WTC11 (cell line): ENCODE results near the gene PKP3.

Experiments
- USF1 ChIP-seq: sonication (generic); formaldehyde crosslinking; IDR thresholded peaks from 2 replicates; pipeline ENCODE4 v1.8.0; 2022; ENCODE audit warnings: mild to moderate bottlenecking, missing genetic modification reagents
- ZBTB43 ChIP-seq: sonication (generic); formaldehyde crosslinking; IDR thresholded peaks from 2 replicates; pipeline ENCODE4 v1.8.1; 2023; ENCODE audit warnings: mild to moderate bottlenecking, missing genetic modification reagents

- no peak for TF ChIP-seq USF1 (CRISPR knock-in tag)
- no peak for TF ChIP-seq ZBTB43 (CRISPR knock-in tag)
Measured at GRCh38 chr11:396948-397548, 3.0 kb downstream of the PKP3 start.
